NCI-H774 (cell line): ENCODE results near the gene TECPR2.
"Not testable (repeated sequence)": the region's sequence is repeated elsewhere in the genome, so short reads cannot be mapped to it uniquely, and the experiment has no call there.

Experiments used
- DNase-seq: peaks from one replicate; lab custom pipeline; 2025; lab: John Stamatoyannopoulos, UW

The TECPR2 gene, protein sequence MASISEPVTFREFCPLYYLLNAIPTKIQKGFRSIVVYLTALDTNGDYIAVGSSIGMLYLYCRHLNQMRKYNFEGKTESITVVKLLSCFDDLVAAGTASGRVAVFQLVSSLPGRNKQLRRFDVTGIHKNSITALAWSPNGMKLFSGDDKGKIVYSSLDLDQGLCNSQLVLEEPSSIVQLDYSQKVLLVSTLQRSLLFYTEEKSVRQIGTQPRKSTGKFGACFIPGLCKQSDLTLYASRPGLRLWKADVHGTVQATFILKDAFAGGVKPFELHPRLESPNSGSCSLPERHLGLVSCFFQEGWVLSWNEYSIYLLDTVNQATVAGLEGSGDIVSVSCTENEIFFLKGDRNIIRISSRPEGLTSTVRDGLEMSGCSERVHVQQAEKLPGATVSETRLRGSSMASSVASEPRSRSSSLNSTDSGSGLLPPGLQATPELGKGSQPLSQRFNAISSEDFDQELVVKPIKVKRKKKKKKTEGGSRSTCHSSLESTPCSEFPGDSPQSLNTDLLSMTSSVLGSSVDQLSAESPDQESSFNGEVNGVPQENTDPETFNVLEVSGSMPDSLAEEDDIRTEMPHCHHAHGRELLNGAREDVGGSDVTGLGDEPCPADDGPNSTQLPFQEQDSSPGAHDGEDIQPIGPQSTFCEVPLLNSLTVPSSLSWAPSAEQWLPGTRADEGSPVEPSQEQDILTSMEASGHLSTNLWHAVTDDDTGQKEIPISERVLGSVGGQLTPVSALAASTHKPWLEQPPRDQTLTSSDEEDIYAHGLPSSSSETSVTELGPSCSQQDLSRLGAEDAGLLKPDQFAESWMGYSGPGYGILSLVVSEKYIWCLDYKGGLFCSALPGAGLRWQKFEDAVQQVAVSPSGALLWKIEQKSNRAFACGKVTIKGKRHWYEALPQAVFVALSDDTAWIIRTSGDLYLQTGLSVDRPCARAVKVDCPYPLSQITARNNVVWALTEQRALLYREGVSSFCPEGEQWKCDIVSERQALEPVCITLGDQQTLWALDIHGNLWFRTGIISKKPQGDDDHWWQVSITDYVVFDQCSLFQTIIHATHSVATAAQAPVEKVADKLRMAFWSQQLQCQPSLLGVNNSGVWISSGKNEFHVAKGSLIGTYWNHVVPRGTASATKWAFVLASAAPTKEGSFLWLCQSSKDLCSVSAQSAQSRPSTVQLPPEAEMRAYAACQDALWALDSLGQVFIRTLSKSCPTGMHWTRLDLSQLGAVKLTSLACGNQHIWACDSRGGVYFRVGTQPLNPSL (N-terminal part only)

DNA sequence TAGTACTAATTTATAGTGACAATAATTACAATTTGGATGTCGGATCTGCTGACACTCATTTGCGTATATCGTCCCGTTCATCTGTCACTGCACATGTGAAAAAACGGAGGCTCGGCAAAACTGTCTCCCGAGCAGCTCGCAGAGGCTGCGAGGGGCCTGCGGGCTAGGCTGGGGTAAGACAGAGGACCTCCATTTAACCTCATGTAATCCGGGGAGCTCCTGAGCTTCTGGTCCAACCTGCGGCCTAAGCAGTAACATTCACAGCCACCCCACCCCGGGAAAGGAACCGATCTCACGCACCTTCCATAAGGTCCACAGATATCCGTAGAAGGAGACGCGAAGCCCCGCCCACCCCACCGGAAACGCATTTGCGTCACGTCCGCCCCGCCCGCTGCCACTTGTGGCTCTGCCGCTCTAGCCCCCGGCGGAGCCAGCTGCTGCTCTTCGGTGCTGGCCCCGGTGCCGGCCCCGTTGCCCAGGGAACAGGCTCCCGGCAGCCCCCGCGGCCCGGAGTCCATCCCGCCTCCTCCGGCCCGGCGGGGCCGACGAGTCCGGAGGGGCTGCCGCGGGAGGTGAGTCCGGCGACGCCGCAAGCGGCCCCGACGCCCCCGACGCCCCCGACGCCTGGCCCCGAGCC, at the start of gene TECPR2, which contains the start of gene CINP:
TSS of gene TECPR2 (plus strand) at position 397 of the 637 bp plus-strand sequence. CDS start 13,781 bp downstream, outside the sequence.
TSS of gene CINP (minus strand) at position 346 of the 637 bp plus-strand sequence. CDS start at position 307, 39 bp downstream.
- peak; percentile 95 for DNase-seq

DNA sequence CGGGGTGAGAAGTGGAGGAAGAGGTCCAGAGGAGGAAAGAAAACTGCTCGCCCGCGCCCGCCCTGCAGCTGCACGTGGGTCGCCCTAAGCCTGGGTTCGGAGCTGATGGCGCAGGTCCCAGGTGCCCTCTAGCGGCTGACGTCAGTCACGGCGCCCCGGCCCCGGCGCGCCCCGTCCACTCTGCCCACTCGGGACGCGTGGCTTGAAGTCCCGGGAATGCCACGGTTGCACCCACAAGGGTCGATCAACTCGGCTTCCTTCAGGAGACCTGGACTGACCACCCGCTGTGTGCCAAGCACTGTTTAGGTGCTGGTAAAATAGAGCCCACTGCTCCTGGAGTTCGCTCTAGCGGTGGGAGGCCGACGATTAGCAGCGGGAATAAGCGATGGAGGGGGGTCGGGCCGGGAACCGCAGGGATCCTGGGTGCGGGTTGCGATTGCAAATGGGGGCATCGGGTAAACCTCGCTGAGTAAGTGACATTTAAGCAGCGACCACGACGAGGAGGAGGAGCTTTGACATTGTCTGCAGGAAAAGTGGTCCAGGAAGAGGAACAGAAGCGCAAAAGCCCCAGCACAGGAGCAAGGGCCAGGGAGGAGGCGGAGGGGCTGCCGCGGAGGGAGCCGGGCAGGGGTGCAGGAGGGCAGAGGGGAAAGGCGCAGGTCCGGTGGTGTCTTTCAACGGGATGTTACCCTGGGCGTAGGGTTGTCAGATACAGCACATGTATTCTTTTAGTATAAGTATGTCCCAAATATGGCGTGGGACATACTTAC, 48.3 kb upstream of the TECPR2 start:
- peak; percentile 73 for DNase-seq

DNA sequence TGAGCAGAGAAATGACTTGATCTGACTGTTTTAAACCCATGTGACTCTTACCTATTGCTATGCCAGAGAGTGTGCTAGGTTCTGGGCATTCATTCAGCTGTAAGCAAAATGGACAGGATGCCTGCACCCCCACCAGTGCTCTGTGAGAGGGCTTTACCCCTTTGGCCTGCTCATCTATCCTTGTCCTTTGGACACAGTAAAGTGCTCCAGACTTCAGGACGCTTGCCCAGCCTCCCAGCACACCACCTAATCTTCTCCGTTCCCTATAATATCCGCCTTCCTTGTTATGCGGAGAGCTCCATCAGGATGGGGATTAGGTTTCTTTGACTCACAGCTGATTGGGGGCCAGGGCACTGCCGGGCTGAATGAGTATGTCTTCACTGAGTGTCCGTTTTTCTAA, 47.6 kb upstream of the TECPR2 start:
- no peak for DNase-seq

DNA sequence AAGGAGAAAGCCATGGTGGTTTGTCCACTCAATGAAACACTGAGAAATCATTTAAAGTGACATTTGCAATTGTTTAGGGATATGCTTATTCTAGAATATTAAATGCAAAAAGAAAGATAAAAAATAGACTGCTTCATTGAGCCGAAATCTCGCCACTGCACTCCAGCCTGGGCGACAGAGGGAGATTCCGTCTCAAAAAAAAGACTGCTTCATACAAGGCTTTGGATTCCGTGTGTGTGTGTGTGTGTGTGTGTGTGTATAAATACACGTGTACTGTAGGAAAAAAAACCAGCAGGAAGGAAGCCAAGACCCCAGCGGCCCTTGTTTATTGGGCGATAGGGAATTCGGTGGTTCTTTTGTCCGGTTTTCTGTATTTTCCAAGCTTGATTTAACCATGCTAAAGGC, 46.4 kb upstream of the TECPR2 start:
- DNase-seq = peak; percentile 25

DNA sequence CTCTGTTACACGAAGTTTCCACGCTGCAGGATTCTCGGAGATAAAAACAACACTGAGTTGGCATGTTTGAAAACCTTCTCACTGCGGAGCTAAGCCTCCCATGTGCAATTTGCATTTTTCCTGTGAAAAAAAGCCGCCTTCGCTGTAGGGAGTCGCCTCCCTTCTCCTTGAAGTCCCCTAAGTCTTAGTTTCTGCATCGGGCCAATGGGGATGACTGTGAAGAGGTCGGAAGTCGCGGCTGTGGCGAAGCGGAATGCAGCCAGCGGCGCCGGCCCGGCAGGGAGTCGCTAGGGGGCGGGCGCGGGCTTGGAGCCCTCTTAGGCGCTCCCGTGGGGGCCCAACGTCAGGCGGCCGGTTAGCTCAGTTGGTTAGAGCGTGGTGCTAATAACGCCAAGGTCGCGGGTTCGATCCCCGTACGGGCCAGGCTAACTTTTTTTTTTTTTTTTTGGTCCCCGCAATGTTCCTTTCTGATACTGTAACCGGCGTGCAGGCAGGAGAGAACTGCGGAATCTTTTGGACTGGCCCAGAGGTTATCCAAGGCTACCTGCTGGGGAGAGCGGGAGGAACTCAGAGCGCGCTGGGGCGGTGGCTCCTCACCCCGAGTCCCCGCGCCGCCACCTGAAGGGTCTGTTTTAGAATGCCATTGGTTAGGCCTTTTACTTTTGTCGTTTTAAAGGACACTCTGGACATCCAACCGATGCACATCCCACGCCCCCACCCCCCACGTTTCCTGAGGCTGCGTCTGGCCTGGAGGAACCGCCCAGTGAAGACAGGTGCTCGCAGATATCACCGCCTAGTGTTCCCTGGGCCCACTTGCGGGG, 45.8 kb upstream of the TECPR2 start:
- peak; percentile 84 for DNase-seq

DNA sequence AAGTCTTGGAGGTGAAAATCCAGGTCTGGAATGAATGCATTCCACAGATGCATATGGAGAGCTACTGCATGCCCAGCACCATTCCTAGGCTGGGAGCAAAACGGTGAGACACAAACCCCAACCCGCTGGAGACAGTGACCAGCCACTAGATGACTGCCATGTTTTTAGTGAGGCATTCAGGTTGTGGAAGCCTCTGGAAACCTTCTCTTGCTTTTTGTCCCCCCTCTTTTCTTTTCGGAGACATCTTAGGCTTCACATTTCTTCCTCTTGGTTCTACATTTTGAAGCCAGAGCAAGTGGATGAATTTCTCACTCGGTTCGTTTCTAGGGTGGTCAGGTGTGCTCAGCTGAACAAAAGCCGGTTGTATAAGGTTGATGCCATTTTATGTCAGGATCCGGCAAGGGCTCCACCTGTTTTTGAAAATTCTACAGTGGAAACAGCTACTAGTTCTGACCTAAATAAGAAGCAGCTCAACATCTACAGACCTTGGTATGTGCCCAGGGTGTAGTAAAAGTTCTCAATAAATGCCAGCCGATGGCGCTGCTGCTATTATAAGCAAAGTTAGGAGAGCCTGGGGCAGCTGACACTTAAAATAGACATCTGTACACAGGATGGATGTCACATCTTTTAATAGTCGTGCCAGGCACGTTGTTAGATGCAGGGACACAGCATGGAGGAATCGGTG, 45.0 kb upstream of the TECPR2 start:
- peak; percentile 42 for DNase-seq

DNA sequence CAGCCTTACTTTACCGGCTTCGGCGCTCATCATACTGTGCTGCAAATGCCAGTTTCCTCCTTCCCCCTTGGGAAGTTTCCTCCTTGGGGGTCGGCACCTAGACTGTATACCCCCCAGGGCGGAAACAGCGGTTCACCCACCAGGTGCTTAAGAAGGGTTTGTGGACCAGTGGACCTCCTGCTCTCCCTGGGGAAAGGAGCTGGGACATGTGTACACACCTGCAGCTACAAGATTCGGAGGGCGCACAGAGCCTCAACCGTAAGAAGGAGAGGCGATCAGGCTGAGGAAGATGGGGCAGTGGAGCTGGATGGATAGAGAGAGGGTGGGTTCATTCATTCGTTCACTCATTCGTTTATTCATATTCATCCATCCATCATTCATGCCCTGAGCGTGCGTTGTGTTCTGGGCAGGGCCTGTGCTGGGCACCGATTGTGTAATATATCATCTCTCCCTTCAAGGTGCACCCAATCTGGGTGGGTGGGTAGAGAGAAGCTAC, 43.9 kb upstream of the TECPR2 start:
- DNase-seq = no peak

DNA sequence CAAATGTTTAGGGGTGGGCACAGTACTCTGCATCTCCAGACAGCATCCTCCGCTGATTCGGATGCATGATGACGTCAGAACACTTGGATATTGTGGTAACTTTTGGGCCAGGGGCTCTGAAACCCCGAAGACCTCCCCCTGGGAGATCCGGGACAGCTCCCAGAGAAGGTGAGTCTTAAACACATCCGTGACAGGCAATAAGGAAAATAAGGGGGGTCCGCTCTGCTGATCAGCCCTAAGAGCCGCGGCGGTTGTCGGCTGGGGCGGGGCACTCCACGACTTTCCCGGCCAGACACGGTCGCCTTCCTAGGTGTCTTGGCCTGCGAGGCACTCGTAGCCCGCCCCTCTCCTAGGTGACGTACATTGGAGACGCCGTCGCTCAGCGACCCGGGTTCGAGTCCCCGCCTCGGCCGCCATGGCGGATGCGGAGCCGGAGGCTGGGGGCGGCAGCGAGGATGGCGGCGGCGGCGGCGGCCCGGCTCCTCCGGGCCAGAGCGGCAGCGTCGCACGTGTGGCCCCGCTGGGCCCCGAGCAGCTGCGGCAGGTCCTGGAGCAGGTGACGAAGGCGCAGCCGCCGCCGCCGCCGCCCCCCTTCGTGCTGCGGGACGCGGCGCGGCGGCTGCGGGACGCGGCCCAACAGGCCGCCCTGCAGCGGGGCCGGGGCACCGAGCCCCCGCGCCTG, 43.2 kb upstream of the TECPR2 start, which contains the start of gene ZNF839:
TSS of gene ZNF839 (plus strand) at position 396 of the 682 bp plus-strand sequence. CDS start at position 416, 20 bp downstream.
- DNase-seq = peak; percentile 89

DNA sequence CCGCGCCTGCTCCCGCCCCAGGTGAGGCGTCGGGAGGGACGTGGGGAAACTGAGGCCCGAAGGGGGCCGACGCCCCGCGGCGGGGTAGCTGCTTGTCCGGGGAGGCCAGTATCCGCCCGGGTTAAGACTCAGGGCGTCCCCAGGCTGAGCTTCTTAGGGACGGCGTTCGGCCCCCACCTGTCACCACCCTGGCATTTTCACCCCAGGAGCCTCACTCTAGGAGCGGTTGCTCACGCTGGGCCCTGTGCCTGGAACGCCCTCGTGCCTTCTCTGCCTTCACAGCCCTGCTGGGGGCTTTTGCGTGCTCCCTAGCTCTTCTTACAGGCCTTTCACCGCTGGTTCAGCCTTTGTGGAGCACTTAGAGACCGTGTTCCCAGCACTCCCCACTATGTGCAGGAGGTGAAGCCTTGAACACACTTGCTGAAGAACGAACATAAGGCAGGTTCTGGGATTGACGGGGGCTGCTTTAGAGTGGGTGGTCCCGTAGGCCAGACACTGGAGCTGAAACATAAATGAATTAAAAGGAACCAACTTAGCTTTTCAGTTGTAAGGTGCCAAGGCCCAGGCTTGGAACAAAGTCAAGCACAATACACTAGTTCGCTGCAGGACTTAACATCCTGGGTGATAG, 42.6 kb upstream of the TECPR2 start:
- no peak for DNase-seq

DNA sequence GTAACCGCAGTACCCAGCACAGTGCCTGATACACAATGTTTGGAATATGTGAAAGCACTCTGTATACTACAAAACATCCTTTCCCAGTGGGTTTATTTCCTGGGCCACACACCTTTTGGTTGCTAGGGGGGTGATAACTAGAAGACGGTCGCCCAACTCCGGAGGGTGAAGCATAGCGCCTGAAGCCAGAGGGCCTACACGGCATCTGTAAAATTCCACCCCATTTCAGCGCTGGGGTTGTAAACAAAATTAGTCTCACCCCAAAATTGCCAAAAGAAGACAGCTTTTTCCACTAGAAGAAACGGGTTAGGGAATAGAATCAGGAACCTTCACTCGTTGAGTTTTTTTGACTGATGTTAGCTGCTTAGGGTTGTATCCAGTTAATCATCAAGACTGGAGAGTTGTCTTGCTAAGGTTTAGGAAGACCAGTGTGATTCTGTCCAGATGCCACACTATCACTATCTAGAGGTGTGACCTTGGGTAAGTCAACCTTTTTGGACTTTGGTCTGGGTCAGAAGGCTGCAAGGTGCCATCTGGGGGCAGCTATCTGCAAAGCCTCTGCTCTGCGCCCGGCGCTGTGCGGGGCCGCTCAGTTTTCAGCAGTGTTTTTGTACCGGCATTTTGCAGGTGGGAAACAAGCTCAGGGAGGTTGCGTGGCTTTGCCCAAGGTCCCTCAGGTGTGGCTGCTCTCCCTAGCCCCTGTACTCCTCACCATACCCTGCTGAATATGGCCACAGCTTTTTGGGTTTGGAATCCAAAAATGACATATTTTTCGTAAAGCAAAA, 41.9 kb upstream of the TECPR2 start:
- DNase-seq = no peak

DNA sequence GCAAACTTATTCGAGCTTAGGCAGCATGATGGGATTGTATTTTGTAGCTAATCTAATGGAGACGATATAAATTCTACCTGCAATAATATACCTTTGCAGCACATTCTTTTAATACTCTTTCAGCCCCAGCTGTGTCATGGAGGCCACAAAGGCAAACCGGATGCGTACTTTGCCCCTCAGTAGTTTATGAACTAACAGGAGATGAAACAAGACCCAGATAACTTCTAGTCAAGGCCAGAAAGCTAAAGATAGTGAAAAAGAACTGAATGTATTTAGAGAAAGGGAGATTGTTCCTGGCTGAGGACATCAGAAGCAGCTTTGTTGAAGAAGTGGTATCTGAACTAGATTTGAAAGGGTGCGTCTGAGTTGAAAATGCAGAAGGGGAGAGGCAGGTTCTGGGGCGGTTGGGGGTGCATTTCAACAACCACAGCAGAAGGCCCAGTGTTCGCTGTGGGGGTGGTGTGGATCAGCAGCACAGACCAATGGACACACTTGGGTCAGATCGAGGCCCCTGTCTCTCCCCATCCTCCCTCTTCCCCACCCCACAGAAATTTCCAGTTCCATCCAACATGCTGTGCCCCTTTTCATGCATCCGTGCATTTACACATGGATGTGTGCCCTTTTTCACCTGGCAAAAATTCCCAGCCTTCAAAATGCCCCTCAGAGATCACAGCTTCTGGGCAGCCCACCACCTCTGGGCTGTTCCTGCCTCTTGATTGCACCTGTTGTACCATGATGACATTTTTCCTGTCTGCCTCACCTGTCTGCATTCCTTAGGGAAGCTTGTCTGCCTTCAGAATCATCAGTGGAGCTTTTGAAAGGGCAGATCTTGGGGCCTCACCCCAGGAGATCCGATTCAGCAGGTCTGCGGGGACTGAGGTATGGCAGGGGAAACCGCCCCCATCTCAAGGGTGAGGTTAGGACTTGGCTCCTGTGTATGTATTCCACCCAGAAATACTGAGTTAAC, 41.0 kb upstream of the TECPR2 start:
- DNase-seq = no peak

DNA sequence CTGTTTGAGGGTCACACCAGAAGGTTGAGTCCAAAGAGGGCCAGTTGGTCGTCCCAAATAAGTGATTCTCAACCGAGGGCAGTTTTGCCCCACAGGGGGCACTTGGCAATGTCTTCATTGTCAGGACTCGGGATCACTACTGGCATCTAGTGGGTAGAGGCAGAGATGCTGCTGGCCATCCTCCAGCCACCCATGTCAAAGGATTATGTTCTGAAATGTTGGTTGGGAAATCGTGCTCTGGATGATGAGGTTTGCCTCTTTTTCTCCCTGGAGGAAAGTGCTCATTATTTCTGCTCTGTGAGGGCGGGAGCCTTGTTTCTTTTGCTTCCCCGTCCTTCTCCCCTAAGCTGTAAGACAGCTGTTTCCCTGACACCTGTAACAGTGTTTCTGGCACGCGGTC, 39.6 kb upstream of the TECPR2 start:
- DNase-seq = no peak

DNA sequence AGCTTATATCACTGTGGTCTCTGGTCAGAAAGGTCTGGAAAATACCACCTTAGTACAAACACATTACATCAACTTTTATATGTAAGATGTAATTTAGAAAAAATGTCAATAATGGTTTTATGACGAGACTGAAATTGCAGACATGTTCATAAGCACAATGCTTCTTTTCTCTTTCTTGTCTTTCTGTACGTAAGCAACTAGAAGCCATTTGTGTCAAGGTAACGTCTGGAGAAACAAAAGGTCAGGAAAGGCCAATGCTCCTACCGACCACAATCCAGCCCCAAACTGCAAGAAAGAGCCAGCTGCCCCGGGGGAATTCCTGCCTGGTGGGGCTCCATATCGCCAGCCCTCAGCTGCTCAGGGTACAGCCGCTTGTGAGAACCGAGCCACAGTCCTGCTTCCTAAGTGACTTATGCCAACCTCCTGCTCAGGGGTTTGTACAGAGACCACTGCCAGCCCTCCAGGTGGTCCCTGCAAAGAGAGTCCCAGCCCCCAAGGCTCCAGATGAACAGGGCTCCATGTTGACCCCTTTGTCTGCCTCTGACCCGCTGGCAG, 36.9 kb upstream of the TECPR2 start:
- DNase-seq = no peak

DNA sequence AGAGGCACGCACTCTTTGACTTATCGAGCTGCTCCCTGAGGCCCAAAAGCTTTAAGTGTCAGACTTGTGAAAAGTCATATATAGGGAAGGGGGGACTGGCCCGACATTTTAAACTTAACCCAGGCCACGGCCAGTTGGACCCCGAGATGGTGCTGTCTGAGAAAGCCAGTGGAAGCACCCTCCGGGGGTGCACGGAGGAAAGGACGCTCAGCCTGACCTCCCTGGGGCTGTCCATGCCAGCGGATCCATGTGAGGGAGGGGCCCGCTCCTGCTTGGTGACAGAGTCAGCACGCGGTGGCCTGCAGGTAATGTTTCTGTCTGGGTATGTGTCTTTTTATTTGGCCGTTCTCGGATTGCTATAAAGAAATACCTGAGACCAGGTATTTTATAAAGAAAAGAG, 36.2 kb upstream of the TECPR2 start:
- DNase-seq = no peak

DNA sequence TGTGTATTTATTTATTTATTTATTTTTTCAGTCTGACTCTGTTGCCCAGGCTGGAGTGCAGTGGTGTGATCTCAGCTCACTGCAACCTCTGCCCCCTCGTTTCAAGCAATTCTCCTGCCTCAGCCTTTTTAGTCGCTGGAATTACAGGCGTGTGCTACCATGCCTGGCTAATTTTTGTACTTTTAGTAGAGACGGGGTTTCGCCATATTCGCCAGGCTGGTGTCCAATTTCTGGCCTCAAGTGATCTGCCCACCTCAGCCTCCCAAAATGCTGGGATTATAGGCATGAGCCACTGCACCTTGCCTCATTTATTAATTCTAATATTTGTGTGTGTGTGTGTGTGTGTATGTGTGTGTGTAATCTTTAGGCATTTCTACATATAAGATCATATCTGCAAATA, 33.4 kb upstream of the TECPR2 start:
- DNase-seq = not testable (repeated sequence)

DNA sequence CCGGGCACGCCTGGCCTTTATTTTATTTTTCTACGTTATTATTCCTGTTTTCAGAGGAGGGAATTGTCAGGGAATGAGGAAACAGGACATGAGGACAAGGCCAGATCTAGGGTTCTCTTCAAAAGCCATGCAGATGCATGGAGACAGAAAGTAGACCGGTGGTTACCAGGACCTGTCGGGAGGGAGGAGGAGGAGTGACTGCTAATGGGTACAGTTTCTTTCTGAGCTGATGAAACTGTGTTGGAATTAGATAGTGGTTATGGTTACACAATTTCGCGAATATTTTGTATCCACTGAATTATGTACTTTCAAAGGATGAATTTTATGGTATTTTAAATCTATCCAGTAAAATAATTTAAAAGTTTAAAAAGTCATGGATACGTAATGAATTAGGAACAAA, 31.9 kb upstream of the TECPR2 start:
- no peak for DNase-seq
